Mesendoderm (in vitro differentiated cells): ENCODE measurements around the gene CDHR4. TPM values are rescaled to one million over a fixed set of nuclear protein-coding genes. Genes with fewer than 3 reads are reported as not detected.

Experiments
- DNase-seq: peaks from one replicate; pipeline ENCODE4 v3.0.0; 2013
- H2AK5ac ChIP-seq: 2 replicates; pipeline ENCODE4 v1.6.1; 2013; ENCODE audit warnings: low read length, inconsistent platforms
- H2BK120ac ChIP-seq: 2 replicates; pipeline ENCODE4 v1.6.1; 2013; ENCODE audit warnings: low read depth, mild to moderate bottlenecking, low read length, moderate library complexity, mixed read lengths
- H2BK15ac ChIP-seq: replicated peaks from 2 replicates; pipeline ENCODE4 v1.6.1; 2013; ENCODE audit warnings: low read depth, mild to moderate bottlenecking, moderate library complexity
- H2BK5ac ChIP-seq: 2 replicates; pipeline ENCODE4 v1.6.1; 2013; ENCODE audit warnings: low read length, inconsistent platforms
- H3K18ac ChIP-seq: 2 replicates; pipeline ENCODE4 v1.6.1; 2013; ENCODE audit warnings: mild to moderate bottlenecking, low read length, mixed read lengths
- H3K23ac ChIP-seq: one replicate; pipeline ENCODE4 v1.6.1; 2013; ENCODE audit warnings: low read length
- H3K27ac ChIP-seq: 2 replicates; pipeline ENCODE4 v1.5.1; 2013; ENCODE audit warnings: low read depth, mild to moderate bottlenecking, inconsistent platforms, low read length, moderate library complexity
- H3K27me3 ChIP-seq: 2 replicates; pipeline ENCODE4 v1.6.1; 2013; ENCODE audit warnings: low read length, control low read depth, mild to moderate bottlenecking, inconsistent platforms; ENCODE audit not compliant: insufficient read depth, poor library complexity
- H3K36me3 ChIP-seq: 2 replicates; pipeline ENCODE4 v1.6.1; 2013; ENCODE audit warnings: low read length, inconsistent platforms; ENCODE audit not compliant: control insufficient read depth, insufficient read depth
- H3K4ac ChIP-seq: one replicate; pipeline ENCODE4 v1.6.1; 2013; ENCODE audit warnings: low read depth, mild to moderate bottlenecking, low read length, moderate library complexity
- H3K4me1 ChIP-seq: 2 replicates; pipeline ENCODE4 v1.6.1; 2013; ENCODE audit warnings: low read depth, low read length, inconsistent platforms; ENCODE audit not compliant: control insufficient read depth
- H3K4me2 ChIP-seq: 2 replicates; pipeline ENCODE4 v1.6.1; 2013; ENCODE audit warnings: low read length
- H3K4me3 ChIP-seq: 2 replicates; pipeline ENCODE4 v1.5.1; 2013; ENCODE audit warnings: mild to moderate bottlenecking, low read length
- H3K56ac ChIP-seq: one replicate; pipeline ENCODE4 v1.6.1; 2013; ENCODE audit warnings: low read length
- H3K79me1 ChIP-seq: 2 replicates; pipeline ENCODE4 v1.6.1; 2013; ENCODE audit warnings: low read length, inconsistent platforms
- H3K79me2 ChIP-seq: 2 replicates; pipeline ENCODE4 v1.6.1; 2013; ENCODE audit warnings: mild to moderate bottlenecking, low read length; ENCODE audit not compliant: control insufficient read depth, insufficient read depth
- H3K9ac ChIP-seq: 2 replicates; pipeline ENCODE4 v1.6.1; 2013; ENCODE audit warnings: low read length, inconsistent platforms
- H4K5ac ChIP-seq: one replicate; pipeline ENCODE4 v1.6.1; 2013; ENCODE audit warnings: low read length
- H4K8ac ChIP-seq: one replicate; pipeline ENCODE4 v1.6.1; 2013; ENCODE audit warnings: low read depth, mild to moderate bottlenecking, control low read depth, low read length, moderate library complexity
- WGBS: extraction: QIAGEN DNeasy Blood & Tissue Kit; methylation state at CpG from one replicate; pipeline ENCODE4 v1.1.7; 2013; ENCODE audit warnings: low lambda C conversion rate, missing lambda C conversion rate; ENCODE audit not compliant: insufficient coverage; ENCODE audit errors: extremely low coverage; 5-methylcytosine and 5-hydroxymethylcytosine counted together
- small RNA-seq: library from polyadenylated mRNA; stranded (forward); fragments of <200 nt; extraction: miRNeasy Mini kit (QIAGEN cat#:217004); gene quantifications from one replicate; pipeline ENCODE3, GENCODE V24; 2013; ENCODE audit not compliant: insufficient read depth

The CDHR4 gene

DNA sequence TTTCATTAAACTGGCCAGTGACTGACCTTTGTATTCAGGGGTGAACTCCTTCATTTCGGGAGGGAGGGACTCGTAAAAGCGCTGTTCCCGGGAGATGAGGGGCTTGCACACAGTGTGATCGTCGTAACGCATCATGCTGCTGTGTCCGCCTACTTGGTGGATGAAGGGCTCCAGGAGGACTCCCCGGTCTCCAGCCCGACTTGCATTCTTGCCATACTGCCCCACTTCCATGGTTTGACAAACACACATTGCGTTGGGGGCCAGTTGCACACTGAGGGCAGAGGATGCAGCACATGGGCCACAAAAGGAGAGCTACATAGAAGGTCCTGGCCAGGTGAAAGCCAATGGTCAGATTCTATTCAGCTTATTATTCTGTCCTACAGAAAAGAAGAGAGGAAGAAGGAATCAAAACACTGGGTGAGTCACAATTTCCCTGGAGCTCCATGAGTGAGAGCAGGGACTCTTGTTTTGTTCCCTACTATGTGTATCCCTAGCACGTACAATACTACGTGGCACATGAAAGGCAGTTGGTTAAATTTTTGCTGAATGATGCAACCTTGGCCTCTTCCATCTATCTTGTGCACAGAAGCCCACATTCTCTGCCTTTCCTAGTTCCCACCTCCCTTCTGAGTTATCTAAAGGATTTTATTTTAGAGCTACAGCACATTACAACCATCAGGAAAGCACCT lies 51.7 kb downstream of the CDHR4 start:
- Histone ChIP-seq H3K36me3 (peaks cover 4% of the 10 kb centered on the region), H2BK5ac (no peak overlapping the region), H2AK5ac (no peak overlapping the region), H3K23ac (no peak overlapping the region), H2BK15ac (no peak overlapping the region), H2BK120ac (no peak overlapping the region), H3K18ac (no peak overlapping the region), H3K4me2 (no peak overlapping the region), H3K27me3 (no peaks in the 10 kb centered on the region), H3K79me1 (peaks cover 7% of the 10 kb centered on the region), H3K4me1 (no peaks in the 10 kb centered on the region), H3K4ac (no peak overlapping the region), H4K8ac (no peak overlapping the region), H3K4me3 (no peak overlapping the region), H3K9ac (no peak overlapping the region), H3K27ac (no peak overlapping the region), H3K56ac (no peak overlapping the region), H3K79me2 (peaks cover 3% of the 10 kb centered on the region), H4K5ac (no peak overlapping the region)
- DNase-seq: no peak
- no CpG with 5 or more reads among the region's 13 CpGs for WGBS

DNA sequence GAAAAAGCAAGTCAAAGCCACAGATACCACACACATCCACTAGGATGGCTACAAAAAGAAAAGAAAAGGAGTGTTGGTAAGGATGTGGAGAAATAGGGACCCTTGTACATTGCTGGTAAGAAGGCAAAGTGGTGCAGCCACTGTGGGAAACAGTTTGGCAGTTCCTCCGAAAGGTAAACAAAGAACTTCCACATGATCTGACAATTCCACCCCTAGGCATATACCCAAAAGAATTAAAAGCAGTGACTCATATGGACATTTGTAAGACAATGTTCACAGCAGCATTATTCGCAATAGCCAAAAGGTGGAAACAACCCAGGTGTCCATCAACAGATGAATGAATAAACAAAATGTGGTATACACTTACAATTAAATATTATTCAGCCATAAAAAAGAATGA lies 53.7 kb downstream of the CDHR4 start:
- Histone ChIP-seq H3K23ac (no peak overlapping the region), H3K4ac (no peak overlapping the region), H2BK15ac (no peak overlapping the region), H2BK120ac (no peak overlapping the region), H3K56ac (no peak overlapping the region), H3K4me3 (no peak overlapping the region), H4K8ac (no peak overlapping the region), H3K27me3 (no peaks in the 10 kb centered on the region), H4K5ac (no peak overlapping the region), H3K18ac (no peak overlapping the region), H3K4me2 (no peak overlapping the region), H3K9ac (no peak overlapping the region), H3K4me1 (no peaks in the 10 kb centered on the region), H3K36me3 (peaks cover 4% of the 10 kb centered on the region), H2BK5ac (no peak overlapping the region), H3K27ac (no peak overlapping the region), H2AK5ac (no peak overlapping the region), H3K79me1 (peaks cover 6% of the 10 kb centered on the region), H3K79me2 (peaks cover 3% of the 10 kb centered on the region)
- whole genome bisulfite sequencing: no CpG with 5 or more reads among the region's 2 CpGs
- no peak for DNase-seq

Small RNA genes lying within 50 kb of the gene (small RNA-seq; reads per million reads assigned to genes)
- not detected for gene COX6CP14
